Measurements from ENCODE around the gene PPP5C. TPM values are rescaled to one million over a fixed set of nuclear protein-coding genes. Genes with fewer than 3 reads are reported as not detected.

Gene PPP5C
- total and polyA plus RNA-seq, 9 of the 15 experiments (the other 6 are each of a cell fraction or from before 2014, with no cell fraction given): 1.9 to 166 (median 108) TPM

DNA sequence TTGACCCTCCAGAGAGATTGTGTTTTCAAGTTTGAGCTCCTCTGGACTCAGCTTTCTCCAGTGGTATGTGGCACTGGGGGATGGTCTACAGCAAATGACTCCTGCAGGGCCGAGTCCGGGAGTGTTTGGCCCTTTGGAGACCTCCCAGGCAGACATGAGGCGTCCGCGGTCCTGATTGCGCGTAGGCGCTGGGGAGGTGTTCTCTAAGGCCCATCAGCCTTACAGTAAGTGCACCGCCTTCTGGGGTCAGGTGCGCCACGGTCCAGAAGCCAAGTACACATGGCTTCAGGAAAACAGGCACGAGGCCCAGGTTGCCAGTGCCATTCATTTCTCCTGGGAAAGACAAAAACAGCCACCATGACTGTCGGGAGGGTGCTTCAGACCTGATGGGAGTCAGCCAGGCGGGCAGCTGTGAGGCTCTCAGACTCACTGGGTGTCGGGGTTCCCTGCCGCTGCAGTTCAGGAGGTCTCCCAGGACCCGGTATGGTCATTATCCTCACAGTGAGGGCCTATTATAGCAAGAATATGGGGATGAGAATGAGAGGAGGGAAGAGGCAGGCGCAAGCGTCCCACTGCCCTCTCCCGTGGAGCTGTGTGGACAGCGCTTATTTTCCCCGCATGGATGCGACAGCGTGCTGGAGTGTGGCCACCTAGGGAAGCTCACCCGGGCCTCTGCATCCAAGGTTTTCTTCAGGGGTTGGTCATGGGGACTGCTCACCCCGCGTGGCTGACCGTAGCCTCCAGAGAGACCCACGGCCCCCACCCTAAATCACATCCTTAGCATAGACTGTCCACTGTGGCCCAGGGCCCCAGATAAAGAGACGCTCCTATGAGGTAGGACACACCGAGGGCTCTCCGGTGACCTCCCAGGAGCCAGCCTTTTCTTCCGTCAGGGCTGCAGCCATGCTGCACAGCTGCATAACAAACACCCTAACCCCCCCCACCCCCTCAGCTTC is 44.7 kb downstream of the PPP5C start:
- no peak overlapping the region for H3K4me3 ChIP-seq
- no peaks in the 10 kb centered on the region for H3K79me2 ChIP-seq (ENCODE audit: control insufficient read depth, insufficient read depth, low read length)
- H3K27me3 ChIP-seq (ENCODE audit: control insufficient read depth in 2 of 2, insufficient read depth in 2 of 2, low read length in 2 of 2): no peaks in the 10 kb centered on the region
- FAIRE-seq (no peak), DNase-seq (ENCODE audit: extremely low read depth in 1 of 4, low spot score in 3 of 4) (no peak), ATAC-seq (no peak)
- no peak overlapping the region for H2AFZ ChIP-seq (ENCODE audit: low read depth, low read length)
- whole genome bisulfite sequencing (ENCODE audit: insufficient coverage, low coverage, missing lambda C conversion rate): 94% methylated on average over 30 of the region's 33 CpGs
- H3K36me3 ChIP-seq (ENCODE audit: control insufficient read depth, insufficient read depth, low read length): peaks cover 55% of the 10 kb centered on the region; the same call in 2 of the 3 replicates
- ChIA-PET POLR2A (interaction anchor here (0.7 kb wide), 1 partner anchor 21 kb away, joined by 4 read pairs; no protein-coding TSS in a partner anchor), CTCF (ENCODE audit: low intra/inter-chr PET ratio) (interaction anchor here (0.9 kb wide), 1 partner anchor 96 kb away, joined by 3 read pairs; no protein-coding TSS in a partner anchor)
- no peak overlapping the region for H3K4me2 ChIP-seq (ENCODE audit: insufficient read depth, low read length)
- H4K20me1 ChIP-seq (replicated peaks; ENCODE audit: control insufficient read depth, insufficient read depth, low read length): no peaks in the 10 kb centered on the region; the same call in 1 of the 2 replicates
- TF ChIP-seq POLR2G (IDR thresholded peaks at IDR 0.05; ENCODE audit: low read depth, low read length) (peak; percentile 47; the same call in 1 of the 2 replicates), RBM22 (IDR thresholded peaks at IDR 0.05; ENCODE audit: low read depth, low read length, poor library complexity, severe bottlenecking) (peak; percentile 68), KDM2B (CRISPR knock-in tag; IDR thresholded peaks at IDR 0.05) (no peak), TEAD1 (CRISPR knock-in tag; IDR thresholded peaks at IDR 0.05) (no peak)
- TF ChIP-seq, protein P1, sequence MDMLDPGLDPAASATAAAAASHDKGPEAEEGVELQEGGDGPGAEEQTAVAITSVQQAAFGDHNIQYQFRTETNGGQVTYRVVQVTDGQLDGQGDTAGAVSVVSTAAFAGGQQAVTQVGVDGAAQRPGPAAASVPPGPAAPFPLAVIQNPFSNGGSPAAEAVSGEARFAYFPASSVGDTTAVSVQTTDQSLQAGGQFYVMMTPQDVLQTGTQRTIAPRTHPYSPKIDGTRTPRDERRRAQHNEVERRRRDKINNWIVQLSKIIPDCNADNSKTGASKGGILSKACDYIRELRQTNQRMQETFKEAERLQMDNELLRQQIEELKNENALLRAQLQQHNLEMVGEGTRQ (CRISPR knock-in tag; IDR thresholded peaks at IDR 0.05): no peak
- TF ChIP-seq, protein P2, sequence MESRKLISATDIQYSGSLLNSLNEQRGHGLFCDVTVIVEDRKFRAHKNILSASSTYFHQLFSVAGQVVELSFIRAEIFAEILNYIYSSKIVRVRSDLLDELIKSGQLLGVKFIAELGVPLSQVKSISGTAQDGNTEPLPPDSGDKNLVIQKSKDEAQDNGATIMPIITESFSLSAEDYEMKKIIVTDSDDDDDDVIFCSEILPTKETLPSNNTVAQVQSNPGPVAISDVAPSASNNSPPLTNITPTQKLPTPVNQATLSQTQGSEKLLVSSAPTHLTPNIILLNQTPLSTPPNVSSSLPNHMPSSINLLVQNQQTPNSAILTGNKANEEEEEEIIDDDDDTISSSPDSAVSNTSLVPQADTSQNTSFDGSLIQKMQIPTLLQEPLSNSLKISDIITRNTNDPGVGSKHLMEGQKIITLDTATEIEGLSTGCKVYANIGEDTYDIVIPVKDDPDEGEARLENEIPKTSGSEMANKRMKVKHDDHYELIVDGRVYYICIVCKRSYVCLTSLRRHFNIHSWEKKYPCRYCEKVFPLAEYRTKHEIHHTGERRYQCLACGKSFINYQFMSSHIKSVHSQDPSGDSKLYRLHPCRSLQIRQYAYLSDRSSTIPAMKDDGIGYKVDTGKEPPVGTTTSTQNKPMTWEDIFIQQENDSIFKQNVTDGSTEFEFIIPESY (CRISPR knock-in tag; IDR thresholded peaks at IDR 0.05): peak; percentile 79
- H3K9me3 ChIP-seq (replicated peaks; ENCODE audit: control insufficient read depth, insufficient read depth, low read depth, low read length): no peaks in the 10 kb centered on the region
- intact Hi-C loops (cut with micrococcal nuclease) (no loop called here), in situ Hi-C loops (cut with MboI) (no loop called here)
- BruUV-seq (replicated peaks): no TSS peak
- H3K9ac ChIP-seq (ENCODE audit: insufficient read depth in 1 of 2, low read depth in 2 of 2, low read length in 2 of 2): no peak overlapping the region; a peak in 1 of 4 replicates
- H3K9me1 ChIP-seq (ENCODE audit: control insufficient read depth, insufficient read depth, low read length): no peaks in the 10 kb centered on the region
- H3K27ac ChIP-seq (ENCODE audit: extremely low read depth, low read depth, low read length): no peak overlapping the region
- H3K4me1 ChIP-seq (replicated peaks in 1 of 2; ENCODE audit: control insufficient read depth in 2 of 2, insufficient read depth in 2 of 2, low read length in 2 of 2): peaks cover 0 to 23% of the 10 kb centered on the region in 2 experiments; a peak in 2 of 5 replicates
